T-helper 2 cell (primary cell): ENCODE results near the gene TENT4A.
A peak's percentile ranks its signal among the peaks of the same experiment; 100 is the strongest.

Source experiments
- DNase-seq, 5 experiments: peaks; one replicate each; pipeline versions ENCODE4 v3.0.0 to v3.0.0-alpha.2; 2012 to 2022

TENT4A gene

DNA sequence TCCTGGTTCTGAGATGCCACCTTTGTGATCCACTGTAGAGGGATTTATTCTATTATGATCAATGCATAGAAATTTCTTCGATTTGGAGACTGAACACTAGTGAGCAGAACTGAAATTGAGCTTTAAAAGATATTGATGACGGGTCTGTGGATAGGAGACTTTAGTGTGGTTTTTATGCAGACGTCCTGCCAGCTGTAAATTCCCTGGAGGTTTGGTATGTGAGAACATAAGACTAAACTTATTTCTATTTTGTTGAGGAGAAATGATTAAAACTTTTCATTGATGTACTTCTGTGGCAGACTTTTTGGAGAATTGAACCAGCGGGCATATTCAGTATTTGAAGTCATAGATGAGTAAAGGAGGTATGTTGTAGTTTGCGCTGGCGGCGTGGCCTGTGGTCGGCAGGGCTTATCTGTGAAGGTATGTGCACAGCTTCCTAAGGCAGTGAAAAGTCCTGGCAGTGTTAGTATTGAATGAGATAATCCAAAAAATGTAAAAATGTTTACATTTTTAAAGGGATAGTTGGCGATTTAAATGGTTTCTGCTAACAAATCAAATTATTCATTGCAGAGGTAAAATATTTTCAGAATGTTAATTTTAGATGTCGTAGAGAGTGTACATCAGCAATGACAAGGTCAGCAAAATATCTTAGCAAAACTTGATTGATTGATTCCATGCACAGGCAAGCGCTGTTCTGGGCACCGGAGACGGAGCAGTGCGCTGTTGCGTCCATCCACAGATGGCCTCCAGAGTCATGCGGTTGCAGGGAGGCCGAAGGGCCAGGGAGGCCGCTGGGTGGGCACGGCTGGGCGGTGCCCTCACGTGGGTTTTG is 20.4 kb downstream of the TENT4A start:
- peak in 1 of 5 experiments; percentile 42 for DNase-seq

DNA sequence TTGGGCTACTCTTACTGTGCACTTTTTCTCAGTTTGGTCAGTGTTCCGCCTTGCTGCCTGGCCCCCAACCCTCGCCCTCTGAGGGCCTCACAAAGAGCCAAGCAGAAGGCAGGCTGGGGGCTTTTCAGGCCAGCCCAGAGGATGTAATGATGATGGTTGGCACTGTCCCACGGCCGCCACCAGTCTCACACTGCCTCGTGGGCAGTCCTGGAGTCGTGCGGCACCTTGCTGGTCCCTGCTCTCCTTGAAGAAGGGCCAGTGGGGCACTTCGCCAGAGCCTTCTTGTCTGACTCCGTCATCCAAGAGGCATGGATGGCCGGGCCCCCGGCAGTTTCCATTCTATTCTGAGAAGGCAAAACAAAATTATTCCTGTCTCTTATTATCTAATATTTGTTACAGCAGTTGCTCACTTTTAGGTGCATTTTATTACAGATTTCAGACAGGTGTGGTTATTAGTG is 21.0 kb downstream of the TENT4A start:
- no peak for DNase-seq

DNA sequence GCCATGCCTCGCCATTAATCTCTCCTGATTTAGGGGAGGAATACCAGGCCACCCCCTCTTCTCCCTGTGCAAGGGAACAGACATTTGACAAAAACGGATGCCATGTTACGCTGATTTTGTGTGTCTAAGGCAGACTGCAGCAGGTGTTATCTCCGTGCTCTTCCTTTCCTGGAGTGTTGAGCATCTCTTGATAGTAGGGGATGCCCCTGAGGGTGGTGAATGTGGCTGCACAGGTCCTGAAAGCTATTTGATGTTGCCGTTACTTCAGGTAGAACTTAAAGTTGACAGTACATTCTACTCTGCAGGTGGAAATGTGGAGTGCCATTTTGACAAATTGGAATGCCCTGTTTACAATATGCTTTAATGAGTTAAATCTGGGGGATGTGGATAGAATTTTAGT is 21.5 kb downstream of the TENT4A start:
- peak in 1 of 5 experiments; percentile 43 for DNase-seq

DNA sequence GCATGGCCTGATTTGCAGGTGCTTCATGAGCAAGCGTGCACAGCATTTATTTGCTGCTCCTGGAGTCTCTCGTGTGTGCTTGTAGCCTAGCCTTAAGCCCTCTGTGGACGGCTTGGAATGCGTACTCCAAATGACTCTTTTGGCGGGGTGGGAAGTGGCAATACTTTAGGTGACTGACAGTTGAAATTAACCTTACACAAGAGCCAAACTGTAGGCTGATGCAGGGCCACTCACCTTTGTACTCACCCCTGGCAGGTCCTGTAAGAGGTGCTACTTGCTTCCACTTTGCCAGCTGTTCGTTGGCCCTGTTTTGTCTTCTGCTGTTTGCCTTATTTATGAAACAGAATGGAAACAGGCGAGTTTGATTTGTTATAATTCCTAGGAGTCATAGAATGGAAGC is 22.9 kb downstream of the TENT4A start:
- DNase-seq, result no peak

DNA sequence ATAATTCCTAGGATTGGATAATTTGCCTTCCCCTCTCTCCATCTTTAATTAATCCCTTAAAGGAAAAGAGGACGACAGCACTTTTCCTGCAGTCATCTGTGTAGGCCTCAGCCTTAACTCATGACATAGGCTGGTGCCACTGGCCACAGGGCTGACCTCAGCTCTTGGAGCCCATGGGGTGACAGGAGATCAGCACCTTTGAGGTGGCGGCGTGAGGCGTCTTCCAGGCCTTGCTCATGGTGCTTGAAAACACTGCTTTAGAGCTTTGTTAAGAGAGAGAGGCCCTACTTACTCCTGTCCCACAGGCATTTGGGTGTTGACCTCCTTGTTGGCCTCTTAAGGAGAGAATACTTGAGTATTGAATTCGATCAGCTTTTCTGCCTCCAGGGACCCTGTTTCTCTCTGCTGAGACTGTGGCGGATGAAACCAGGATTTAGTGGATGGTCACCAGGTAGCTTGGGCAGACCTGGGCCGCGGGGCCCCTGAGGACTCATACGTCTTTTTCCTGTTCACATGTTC is 23.4 kb downstream of the TENT4A start:
- no peak for DNase-seq

DNA sequence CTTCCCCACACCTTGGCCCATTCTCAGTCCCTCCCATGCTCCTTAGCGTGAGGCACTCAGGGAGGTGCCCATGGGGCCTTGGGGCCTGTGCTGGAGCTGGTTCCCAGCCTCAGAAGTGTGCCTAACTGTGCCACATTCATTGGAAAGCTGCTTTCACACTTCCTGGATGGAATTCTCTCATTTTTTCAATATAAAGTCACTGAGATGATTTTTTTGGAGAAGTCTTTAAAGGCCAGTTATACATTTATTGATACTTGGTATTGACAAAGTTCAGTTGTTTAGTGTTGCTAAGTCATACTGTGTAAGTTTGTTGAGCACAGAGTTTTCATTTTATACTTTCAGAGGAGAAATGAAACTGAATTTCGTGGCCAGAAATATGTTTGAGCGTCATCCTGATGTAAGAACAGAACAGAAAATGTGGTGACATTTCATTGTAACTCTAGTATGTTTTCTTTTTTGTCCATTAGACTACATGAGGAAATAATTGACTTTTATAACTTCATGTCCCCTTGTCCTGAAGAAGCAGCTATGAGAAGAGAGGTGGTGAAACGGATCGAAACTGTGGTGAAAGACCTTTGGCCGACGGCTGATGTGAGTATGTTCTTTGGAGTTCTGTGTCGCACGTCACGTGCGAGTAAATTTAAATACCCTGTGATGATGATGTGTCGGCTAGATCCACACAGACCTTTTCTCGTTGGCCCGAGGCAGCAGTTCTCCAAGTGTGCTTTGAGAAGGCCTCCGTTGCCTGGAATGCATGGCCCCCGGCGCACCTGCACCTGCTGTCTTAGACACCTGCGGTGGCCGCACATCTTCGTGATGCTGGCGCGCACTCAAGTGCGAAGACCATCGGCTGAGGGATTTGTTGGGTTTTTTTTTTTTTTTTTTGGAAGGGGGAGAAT is 24.1 kb downstream of the TENT4A start:
- peak in 1 of 5 experiments; percentile 73 for DNase-seq

DNA sequence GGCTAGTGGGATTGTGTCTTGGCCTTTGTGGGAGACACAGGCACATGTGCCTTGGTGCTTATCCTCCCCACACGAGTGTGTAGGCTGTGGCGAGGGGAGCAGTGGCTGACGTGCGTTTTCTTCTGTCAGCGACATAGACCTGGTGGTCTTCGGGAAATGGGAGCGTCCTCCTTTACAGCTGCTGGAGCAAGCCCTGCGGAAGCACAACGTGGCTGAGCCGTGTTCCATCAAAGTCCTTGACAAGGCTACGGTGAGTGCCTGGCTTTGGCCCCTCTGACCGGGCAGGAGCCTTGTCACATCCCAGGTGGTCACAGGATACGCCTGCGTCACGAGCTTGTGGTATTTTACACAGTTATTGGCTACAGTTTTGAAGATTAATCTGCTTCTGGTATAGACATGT is 26.4 kb downstream of the TENT4A start:
- DNase-seq, result no peak

DNA sequence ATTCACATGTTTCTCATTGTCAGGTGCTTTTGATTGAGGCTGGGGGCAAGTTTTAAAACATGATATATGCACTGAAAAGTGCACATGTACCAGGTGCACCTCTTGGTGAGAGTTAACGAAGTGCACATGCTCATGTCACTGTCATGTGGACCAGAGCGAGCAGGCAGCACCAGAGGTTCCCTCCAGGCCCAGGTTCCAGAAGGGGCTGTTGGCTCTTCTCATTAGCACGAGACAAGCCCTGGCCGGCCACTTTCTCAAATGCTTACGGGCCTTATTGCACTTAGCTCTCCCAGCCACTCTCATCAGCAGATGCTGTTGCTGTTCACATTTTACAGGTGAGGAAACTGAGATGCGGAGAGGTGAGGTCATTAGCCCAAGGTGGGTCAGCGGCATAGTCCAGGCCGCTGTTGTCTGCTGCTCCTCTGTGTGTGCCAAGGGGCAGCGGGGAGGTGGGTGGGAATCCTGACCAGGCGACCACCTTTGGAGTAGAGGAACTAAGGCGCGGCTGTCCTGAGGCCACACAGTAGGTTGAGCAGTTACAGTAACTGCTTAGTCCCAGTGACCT is 27.4 kb downstream of the TENT4A start:
- no peak for DNase-seq

DNA sequence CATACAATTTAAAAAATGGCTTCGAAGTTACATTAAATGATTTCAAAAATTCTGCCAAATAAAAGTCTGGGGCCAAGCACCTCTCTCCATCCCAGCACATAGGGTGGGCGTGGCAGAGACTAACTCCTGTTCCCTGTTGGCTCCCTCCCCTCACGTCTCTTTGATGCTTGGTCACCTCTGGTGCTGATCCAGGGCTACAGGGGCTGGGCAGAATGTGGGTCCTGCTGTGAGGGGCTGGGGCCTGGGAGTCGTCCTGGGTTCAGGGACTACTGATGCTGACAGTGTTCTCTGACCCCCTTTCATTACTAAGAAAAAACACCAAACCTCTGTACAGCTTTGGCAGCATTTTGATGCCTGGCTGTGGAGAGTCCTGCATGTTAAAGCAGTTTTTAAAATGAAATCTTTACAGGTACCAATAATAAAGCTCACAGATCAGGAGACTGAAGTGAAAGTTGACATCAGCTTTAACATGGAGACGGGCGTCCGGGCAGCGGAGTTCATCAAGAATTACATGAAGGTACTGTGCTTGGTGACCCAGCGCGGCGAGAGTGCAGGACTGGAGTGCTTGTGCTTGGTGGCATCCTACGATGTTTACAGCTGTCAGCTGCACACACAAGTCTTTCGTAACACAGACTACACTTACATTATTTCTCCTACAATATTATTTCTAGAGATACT is 29.0 kb downstream of the TENT4A start:
- no peak for DNase-seq

DNA sequence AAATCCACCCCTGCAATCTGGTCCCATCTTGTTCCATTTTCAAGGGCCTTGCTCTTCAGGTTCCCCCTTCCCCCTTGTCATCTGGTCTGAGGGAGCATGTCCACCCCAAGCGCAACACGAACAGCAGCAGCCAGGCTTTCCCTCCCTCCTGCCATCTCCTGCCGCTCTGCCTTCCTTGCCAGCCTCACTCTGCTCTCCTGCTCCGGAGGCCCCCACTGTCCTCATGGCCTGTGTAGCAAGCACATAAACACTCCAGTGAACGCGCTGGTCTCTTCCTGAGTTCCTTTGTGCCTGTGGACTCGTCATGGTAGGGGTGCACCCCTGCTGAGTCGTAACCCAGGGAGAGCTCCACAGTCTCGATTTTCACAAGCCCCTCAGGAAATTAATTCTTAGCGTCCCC is 29.9 kb downstream of the TENT4A start:
- no peak for DNase-seq

DNA sequence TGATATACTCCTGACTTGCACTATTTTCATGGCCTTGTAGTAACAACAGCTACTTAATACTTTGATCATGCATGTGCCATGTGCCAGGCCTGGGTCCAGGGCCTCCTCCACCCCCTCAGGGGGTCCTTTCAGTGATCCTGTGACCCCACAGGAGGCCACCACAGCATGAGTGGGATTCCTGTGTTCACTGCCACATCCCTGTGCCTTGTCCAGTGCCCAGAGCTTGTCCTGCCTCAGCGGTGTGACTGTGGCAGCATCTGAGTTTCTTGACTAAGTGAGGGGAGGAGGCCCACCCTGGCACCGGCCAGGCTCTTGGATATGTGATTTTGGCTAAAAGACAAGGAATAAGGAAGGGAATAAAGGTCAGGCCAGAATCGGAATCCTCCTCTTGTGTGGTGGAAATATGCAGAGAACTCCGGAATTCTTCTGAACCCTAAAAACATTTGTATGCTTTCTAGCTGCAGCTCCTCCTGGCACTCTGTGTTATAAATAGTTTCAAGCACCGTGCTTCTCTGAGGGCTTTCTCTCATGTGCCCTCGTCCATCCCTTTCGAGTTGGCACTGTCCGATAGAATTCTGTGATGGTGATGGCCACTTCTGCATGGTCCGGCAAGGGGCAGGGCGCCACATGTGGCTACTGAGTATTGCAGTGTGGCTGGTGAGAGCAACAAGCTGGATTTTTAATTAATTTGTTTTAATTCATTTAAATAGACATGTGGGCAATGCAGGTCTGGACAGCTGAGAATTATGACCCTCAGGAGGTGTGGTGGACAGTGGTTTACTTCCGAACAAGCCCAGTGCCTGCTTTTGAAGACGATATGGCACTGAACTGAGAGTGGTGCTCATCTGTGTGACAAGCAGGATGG is 31.8 kb downstream of the TENT4A start:
- no peak for DNase-seq

DNA sequence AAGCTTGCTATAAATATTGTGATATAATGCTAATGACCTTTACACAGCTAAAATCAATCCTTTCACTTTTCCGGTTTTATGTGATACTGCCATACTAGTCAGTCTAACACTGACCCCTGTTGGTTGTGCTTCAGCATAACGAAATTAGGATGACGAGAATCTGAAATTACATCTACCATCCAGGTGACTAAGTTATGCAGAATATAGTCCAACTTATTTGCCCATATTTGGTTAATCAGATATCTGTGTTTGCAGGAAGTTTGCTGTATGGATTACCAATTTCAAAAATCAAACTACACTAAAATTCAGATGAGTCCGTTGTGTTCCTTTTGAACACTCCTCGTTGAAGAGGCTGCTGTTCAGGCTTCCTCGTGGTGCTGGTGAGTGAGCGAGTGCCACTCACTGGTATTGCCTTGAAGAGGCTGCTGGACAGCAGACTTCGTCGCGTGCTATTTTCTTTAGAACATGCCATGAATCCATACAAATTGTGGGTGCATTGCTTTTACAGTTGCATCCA is 32.5 kb downstream of the TENT4A start:
- peak in 2 of 5 experiments; percentile 9 to 72 for DNase-seq

DNA sequence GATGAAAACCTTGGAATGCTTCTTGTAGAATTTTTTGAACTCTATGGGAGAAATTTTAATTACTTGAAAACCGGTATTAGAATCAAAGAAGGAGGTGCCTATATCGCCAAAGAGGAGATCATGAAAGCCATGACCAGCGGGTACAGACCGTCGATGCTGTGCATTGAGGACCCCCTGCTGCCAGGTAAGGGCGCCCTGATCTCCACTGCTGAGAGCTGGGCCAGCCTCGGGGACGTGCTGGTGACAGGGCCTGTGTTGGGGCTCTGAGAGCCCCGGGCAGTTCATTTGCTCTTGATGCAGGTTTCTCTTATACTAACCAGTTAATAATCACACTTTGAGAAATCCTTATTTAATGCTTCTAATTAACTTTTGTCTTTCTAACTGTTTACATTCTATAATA is 33.0 kb downstream of the TENT4A start:
- no peak for DNase-seq

DNA sequence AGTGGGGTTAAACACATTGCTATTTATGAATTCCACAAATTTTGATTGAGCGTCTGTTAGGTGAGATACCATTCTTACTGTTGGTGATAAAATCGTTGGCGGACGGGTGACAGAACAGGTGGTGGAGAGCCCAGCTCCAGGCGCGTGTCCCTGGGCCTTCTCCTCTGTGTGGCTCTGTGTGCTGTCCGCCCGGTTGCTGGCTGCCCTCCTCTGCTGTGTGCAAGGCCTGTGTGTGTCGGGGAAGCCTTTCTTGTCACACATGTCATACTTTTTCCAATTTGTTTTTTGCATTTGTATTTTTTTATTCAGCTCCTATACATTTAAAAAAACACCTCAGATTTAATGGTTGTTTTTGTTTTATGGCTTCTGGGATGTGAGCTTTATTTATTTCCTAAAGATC is 33.9 kb downstream of the TENT4A start:
- DNase-seq, result no peak

DNA sequence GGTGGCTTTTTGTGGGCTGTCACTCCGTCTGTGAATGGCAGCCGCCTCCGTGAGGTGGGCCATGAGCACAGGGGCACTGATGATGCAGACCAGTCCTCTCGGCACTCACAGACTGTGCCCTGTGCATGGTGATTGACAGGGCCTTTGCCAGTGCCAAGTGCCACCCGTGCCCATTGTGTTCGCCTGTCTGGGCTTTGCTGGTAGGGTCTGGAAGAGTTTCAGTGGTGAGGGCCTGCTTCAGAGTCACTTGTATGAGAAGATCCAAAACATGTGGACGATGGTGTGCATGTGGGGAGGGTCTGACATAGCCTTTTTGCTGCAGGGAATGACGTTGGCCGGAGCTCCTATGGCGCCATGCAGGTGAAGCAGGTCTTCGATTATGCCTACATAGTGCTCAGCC is 34.9 kb downstream of the TENT4A start:
- DNase-seq, result no peak

DNA sequence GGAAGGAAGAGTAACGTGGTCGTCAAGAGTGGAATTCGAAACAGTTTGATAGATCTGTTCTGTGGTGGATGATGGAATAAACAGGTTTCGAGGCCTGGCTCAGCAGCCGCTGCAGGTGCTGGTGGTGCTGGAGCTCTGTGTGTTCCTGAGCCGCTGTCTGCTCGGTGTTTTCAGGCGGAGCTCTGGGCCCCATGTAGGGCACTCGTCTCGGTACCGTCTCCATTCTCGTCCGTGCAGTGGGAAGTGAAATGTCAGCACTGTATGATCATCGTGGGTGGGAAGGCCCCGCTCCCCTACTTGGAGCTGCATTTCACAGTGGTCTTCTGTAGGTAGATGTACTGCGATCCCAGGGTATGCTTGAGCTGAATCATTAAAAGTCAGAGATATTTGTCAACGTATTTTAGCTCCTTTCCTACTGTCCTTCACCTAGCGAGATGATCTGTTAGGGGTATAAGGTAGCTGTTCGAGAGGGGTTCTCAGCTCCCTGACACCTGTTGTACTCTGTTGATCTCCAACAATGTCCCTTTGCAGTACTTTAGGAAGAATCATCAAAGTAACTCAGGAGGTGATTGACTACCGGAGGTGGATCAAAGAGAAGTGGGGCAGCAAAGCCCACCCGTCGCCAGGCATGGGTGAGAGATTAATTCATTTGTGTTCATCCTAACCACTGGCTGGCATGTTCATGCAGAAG is 35.9 kb downstream of the TENT4A start:
- no peak for DNase-seq

DNA sequence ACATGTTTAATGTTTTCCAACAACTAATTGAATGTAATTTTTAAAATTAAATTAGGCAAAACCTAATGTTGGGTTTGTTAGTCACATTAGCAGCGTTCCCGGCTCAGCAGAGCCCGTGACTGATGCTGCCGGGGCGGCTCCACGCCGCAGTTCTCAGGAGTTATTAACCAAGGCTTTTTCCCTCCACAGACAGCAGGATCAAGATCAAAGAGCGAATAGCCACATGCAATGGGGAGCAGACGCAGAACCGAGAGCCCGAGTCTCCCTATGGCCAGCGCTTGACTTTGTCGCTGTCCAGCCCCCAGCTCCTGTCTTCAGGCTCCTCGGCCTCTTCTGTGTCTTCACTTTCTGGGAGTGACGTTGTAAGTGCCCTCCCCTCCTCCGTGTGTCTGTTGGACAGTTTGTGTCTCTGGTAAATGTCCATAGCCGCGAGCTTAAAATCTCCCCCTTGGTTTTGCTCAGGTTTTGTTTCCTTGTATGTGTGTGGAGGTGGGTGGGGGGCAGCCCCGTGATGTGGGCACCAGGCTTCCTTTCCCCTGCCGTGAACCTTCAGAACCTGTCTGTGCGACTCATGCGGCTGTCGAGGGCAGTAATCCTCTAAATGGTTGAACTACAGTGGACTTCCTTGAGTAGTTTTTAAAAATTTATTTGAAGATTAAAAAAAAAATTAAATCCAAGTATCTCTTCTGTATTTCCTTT is 37.1 kb downstream of the TENT4A start:
- no peak for DNase-seq

DNA sequence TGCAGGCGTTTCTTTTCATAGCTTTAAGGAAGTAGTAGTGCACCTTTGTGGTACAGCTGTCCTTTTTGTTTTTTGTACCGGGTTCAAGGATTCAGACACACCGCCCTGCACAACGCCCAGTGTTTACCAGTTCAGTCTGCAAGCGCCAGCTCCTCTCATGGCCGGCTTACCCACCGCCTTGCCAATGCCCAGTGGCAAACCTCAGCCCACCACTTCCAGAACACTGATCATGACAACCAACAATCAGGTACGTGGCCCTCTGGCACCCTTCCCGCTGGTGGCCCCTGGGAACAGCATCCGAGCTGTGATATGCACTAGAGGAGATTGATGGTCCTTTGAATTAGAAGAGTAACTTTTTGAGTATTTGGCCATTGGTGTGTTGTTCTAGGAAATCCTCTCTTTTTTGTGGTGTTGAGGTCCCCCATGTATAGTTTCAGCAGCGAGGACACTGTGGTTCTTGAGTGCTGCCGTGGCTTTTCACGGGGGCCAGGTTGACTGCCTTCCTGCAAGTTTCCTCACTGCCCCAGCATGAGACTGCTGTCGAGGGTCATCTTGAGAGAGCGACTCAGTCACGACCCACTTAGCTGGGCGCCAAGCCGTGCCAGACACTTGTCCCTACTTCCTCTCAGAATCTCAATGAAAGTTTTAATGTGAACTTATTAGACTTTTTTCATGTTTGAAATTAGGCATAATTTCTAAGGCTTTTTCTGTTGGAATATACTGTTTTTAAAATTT is 37.9 kb downstream of the TENT4A start:
- no peak for DNase-seq

DNA sequence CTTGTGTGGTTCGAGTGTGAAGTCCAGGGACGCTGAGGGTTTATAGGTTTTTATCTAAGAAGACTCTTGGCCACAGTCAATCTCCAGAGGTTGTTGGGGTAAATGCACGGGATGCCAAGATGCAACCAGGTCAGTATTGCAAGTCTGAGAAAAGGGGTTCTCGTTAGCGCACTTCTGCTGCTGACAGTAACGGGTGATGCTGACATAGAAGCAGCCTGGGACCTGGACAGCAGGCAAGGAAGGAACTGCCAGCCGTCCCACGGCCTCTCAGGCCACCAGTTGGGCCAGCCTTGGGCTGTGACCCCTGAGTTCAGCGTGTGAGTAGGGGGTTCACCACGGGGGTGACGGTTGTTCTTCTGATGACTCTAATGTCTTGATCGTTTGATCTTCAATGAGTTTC is 39.0 kb downstream of the TENT4A start:
- DNase-seq, result no peak
